HG03095 (cell line): ENCODE results near the gene CNTNAP4.

ENCODE experiments used
- ATAC-seq: cut with Tn5 transposase; IDR thresholded peaks from one replicate; pipeline ENCODE4 v1.9.1; 2021; ENCODE audit warnings: moderate library complexity; ENCODE audit not compliant: unreplicated experiment

CNTNAP4 gene

DNA sequence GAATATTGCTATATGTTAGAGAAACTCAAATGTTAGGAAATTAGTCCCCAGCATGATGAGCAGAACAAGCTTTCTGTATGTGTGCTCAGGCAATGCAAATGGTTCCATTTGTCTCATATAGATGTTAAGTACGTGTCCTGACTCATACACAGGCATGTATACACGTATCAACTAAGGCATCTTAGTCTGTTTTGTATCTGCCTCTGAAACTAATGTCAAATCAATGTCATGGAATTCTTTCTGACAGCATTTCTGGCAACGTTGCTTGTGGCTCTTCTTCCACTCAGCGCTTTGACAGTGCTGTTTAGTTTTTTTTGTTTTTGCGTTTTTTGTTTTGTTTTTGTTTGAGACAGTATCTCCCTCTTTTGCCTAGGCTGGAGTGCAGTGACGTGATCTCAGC lies 111.9 kb downstream of the CNTNAP4 start:
- no peak for ATAC-seq

GRCh38 chr16:76390476-76390875 lies 113.3 kb downstream of the CNTNAP4 start:
- no peak for ATAC-seq

- ATAC-seq, result no peak
These were observed 119.8 kb downstream of the CNTNAP4 start for GRCh38 chr16:76396977-76397376.

DNA sequence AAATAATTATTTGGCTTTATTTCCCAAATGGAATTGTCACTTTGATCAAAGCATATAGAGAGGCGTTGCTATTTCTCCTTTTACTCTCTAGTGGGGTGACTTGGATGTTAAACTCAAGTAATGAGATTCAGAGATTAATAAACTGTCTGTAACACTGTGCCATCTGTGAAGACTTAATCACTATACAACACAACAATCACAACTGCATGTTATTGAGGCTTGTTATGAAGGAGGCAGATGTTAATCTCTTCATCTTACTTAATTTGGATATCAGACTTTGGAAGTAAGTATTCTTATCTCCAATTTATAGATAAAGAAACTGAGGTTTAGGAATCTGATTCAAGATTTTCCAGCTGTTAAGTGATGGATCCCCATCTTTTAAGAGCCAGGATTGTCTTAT lies 132.5 kb downstream of the CNTNAP4 start:
- no peak for ATAC-seq

- ATAC-seq, result no peak
These were observed 144.4 kb downstream of the CNTNAP4 start for GRCh38 chr16:76421571-76421970.

DNA sequence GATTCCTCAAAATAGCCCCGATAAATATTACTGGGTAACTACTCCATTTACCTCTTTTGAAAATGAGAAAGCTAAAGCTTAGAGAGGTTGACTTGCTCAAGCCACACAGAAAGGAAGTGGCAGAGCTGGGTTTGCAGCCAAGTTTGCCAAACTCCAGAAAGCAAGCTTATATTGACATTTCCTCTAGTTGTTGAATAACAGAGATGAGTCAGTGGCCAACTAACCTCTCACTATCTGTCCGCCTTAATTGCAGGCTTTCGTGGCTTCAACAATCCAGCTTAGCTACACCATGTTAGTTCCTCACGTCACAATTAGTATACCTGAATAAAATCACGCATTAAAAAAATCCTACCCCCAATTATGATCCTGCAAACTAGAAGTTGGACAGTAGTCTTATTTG lies 151.7 kb downstream of the CNTNAP4 start:
- ATAC-seq, result no peak

DNA sequence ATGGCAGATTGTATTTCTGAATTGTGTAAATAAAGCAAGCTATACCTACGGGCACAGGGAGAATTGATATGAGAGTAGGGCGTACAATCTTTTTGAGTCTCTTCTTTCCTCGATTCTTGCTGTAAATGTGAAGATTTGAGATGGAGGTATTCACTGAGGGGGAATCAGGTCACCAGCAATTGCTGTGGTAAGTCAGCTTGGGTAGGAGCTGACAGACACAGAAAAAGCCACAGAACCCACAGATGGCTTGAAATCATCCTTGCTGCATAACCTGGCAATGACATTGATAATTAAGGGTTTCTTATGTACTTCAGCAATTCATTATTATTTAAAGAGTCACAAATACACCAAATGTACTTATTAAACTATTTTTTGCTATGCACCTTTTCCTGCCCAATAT lies 164.2 kb downstream of the CNTNAP4 start:
- ATAC-seq, result no peak

DNA sequence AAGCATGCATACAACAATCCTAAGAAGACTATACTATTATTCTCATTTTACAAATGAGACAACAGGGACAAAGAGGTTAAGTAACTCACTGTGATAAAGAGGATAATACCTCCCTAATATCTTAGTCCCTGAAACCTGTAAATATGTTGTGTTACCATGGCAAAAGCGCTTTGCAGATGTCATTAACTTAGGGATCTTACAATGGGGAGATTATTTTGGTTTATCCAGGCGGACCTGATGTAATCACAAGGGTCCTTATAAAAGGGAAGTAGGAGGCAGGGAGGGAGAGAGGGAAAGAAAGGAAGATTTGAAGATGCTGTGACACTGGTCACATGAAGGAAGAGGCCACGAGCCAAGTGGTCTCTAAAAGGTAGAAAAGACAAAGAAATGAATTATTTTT lies 164.7 kb downstream of the CNTNAP4 start:
- ATAC-seq, result no peak

GRCh38 chr16:76443973-76444372 lies 166.8 kb downstream of the CNTNAP4 start:
- no peak for ATAC-seq

- no peak for ATAC-seq
These were observed 167.6 kb downstream of the CNTNAP4 start for GRCh38 chr16:76444832-76445231.

- ATAC-seq, result no peak
These were observed 168.6 kb downstream of the CNTNAP4 start for GRCh38 chr16:76445815-76446214.

GRCh38 chr16:76446251-76446650 lies 169.1 kb downstream of the CNTNAP4 start:
- no peak for ATAC-seq

DNA sequence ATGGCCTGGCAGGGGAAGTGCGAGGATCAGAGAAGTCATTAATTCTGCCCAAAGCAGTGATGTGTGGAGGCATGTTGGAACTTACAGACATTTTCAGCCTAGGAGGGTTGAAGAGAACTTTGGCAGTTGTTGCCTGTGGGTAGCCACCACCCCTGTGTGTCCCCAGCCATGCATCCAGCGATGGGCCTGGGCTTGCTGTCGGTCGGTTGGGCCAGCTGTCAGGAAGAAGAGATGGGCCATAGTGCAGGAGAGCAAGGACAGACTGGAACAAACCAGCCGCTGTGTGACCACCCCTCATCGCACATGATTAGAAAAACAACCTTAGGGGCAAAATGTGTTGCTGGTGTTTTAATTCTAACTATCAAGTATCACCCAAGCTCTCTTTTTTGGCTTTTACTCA lies 173.7 kb downstream of the CNTNAP4 start:
- no peak for ATAC-seq

DNA sequence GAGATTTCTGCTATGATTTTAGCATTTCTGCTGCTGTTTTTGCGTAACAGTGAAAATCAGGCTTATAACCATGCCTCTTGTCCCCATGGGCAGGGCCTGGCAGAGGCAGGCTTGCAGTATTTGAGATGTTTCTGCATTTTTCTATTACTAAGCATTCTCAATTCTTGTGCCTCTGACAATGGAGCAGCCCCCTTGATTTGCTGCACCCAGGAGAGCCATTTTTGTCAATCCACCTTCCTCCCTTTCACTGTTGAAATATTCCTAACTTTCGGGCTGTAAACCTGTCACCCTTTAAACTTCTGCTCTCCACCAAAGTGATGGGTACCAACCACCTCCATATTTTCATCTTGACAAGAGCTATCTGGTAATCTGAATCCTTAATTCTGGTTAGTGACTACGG lies 178.1 kb downstream of the CNTNAP4 start:
- ATAC-seq, result no peak

DNA sequence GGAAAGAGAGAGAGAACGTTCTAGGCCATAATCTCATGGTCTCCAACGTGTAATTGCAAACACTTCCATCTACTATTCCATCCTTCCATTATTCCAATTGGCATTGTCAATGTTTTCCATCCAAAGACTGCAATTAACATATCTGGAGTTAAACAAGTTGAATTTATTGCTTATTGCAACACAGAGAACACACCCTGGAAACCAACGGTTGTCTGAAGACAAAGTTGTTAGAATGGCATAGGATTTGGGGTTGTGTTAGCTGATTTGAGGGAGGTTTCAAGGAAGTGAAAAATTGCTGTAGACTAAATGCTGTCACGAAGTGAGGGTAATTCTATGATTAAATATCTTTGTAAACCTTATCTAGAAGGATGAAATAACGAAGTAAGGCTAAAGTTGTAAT lies 178.8 kb downstream of the CNTNAP4 start:
- no peak for ATAC-seq

DNA sequence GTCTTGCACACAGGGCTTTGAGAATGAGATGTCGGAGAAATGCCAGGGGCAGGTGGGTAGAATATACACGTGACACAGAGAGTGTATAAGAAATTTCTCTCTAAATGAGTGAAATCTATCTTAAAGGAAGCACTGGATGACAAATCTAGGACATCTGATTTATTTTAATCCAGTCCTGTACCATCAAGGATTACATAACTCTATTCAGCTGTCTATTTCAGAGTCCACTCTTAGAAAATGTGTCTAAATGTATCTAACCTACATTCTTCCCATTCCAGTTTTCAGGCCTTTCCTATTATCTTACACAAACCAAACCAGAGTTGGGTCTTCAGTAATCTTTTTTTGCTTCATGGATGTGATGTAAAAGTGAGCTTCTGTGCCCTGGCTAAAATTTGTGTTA lies 181.9 kb downstream of the CNTNAP4 start:
- no peak for ATAC-seq

GRCh38 chr16:76461836-76462235 lies 184.6 kb downstream of the CNTNAP4 start:
- no peak for ATAC-seq

DNA sequence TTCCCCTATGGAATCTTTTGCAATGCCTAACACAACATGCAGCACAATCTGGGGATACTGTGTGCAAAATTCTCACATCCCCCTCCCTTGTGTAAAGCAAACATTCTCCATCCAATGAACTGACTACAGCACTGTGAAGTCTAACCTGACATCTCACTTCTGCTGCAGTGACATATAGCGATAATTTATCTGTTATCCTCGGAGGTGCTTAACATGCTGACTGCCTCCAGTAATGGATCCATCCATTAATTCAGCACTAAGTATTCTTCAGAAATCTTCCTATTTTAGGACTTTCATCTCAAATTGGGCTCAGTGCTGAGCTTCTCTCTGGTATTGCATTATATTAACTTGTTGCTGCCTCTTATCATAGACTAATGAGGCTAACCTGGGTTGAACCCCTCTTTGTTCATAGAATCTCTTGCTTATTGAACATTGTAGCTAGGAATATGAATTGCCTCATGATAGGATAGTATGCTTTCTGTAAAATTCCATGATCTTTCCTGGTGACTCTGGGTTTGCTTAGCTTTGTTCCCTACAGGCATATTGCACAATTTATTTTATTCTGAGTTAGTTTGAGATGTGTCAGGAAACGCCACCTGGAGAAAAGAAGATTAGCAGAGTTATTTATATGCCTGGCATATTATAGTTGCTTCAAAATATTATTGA lies 187.9 kb downstream of the CNTNAP4 start:
- ATAC-seq, result no peak

GRCh38 chr16:76466871-76467270 lies 189.7 kb downstream of the CNTNAP4 start:
- ATAC-seq, result no peak

GRCh38 chr16:76474048-76474447 lies 196.8 kb downstream of the CNTNAP4 start:
- ATAC-seq, result no peak

GRCh38 chr16:76478105-76478504 lies 200.9 kb downstream of the CNTNAP4 start:
- no peak for ATAC-seq

DNA sequence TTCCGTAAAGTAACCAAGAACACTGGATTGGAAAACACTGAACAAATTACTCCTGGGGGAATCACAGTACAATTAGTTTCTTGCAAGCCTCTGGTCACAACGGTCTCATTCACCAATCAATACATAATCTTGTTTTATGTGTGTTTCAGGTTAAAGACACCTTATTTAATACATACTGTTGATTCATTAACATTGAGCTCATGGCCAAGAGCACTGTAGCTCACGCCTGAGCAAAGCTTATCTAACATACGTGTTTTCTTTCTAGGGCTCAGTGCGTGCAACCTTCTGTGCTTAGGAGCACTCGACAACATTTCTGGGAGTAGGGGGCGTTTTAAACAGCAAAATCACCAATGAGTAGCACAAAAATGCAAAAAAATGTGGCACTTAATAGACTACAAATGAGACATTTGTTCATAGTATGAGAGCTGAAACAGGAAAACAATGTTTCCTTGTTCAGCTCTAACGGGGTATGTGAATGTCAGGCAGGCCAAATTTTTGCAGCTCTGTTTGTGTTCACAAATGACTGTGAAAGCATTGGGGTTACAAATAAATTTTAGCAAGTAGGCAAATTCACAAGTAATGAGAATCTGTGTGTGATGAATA lies 206.2 kb downstream of the CNTNAP4 start:
- ATAC-seq, result no peak

- ATAC-seq, result no peak
These were observed 206.8 kb downstream of the CNTNAP4 start for GRCh38 chr16:76484020-76484419.
